Activated CD4-positive, alpha-beta T cell treated with anti-CD3 and anti-CD28 coated beads, Interleukin-10, Interleukin-2, amounts not matched to agents 100 ng/mL and 50 ng/mL, durations not matched to agents 16 hours and 8 hours (primary cell): ENCODE measurements around the gene RAD54L2.
"Not testable (repeated sequence)": the region's sequence is repeated elsewhere in the genome, so short reads cannot be mapped to it uniquely, and the experiment has no call there.

Source experiments
- DNase-seq: peaks from one replicate; pipeline ENCODE4 v3.0.0-alpha.2; 2020

RAD54L2 gene

GRCh38 chr3:51544011-51544775 lies 5.7 kb downstream of the RAD54L2 start:
- DNase-seq, result no peak

- DNase-seq, result no peak
Observed at GRCh38 chr3:51547274-51547673, 8.8 kb downstream of the RAD54L2 start.

- no peak for DNase-seq
Observed at GRCh38 chr3:51549311-51549710, 10.8 kb downstream of the RAD54L2 start.

GRCh38 chr3:51550080-51550819 lies 11.7 kb downstream of the RAD54L2 start:
- DNase-seq, result no peak

- DNase-seq, result no peak
Observed at GRCh38 chr3:51557993-51558392, 19.5 kb downstream of the RAD54L2 start.

GRCh38 chr3:51559411-51559888 lies 20.9 kb downstream of the RAD54L2 start:
- DNase-seq, result no peak

GRCh38 chr3:51559961-51560360 lies 21.4 kb downstream of the RAD54L2 start:
- no peak for DNase-seq

- DNase-seq, result not testable (repeated sequence)
Observed at GRCh38 chr3:51562403-51562802, 23.9 kb downstream of the RAD54L2 start.

- no peak for DNase-seq
Observed at GRCh38 chr3:51568036-51568435, 29.5 kb downstream of the RAD54L2 start.

GRCh38 chr3:51568996-51569395 lies 30.5 kb downstream of the RAD54L2 start:
- DNase-seq, result no peak

GRCh38 chr3:51578238-51578637 lies 39.7 kb downstream of the RAD54L2 start:
- no peak for DNase-seq

GRCh38 chr3:51580418-51580817 lies 41.9 kb downstream of the RAD54L2 start:
- DNase-seq, result no peak

GRCh38 chr3:51581524-51581923 lies 43.0 kb downstream of the RAD54L2 start:
- no peak for DNase-seq

- DNase-seq, result no peak
Observed at GRCh38 chr3:51585197-51585596, 46.7 kb downstream of the RAD54L2 start.

- DNase-seq, result no peak
Observed at GRCh38 chr3:51585871-51586270, 47.4 kb downstream of the RAD54L2 start.
